Uterus (tissue), 2 donors: ENCODE measurements around the gene ADAMTS4.

Experiments used
- CTCF ChIP-seq, 4 experiments: fragments of 200-600 bp in 2 of 4; fragments of 450-650 bp in 2 of 4; sonication (generic) in 2 of 4; IDR thresholded peaks; one replicate each; pipeline ENCODE4 v1.5.1; 2016 to 2019; ENCODE audit warnings: antibody characterized with exemption in 4 of 4, mild to moderate bottlenecking in 2 of 4, moderate library complexity in 1 of 4
- POLR2A ChIP-seq, 2 donors: fragments of 450-650 bp; IDR thresholded peaks; one replicate each; pipeline ENCODE4 v1.6.1; 2016; ENCODE audit warnings: antibody characterized with exemption in 2 of 2, mild to moderate bottlenecking in 1 of 2, moderate library complexity in 1 of 2

GRCh38 chr1:161175771-161176453 lies 22.9 kb downstream of the ADAMTS4 start:
- TF ChIP-seq CTCF (IDR thresholded peaks at IDR 0.05): no peak
- no peak for TF ChIP-seq POLR2A (IDR thresholded peaks at IDR 0.05)
